NCI-H2227 (cell line): Measurements from ENCODE around the gene SLCO2B1.

Experiments used
- DNase-seq: peaks from one replicate; lab custom pipeline; 2025; ENCODE audit not compliant: unreplicated experiment; lab: John Stamatoyannopoulos, UW

Gene SLCO2B1

DNA sequence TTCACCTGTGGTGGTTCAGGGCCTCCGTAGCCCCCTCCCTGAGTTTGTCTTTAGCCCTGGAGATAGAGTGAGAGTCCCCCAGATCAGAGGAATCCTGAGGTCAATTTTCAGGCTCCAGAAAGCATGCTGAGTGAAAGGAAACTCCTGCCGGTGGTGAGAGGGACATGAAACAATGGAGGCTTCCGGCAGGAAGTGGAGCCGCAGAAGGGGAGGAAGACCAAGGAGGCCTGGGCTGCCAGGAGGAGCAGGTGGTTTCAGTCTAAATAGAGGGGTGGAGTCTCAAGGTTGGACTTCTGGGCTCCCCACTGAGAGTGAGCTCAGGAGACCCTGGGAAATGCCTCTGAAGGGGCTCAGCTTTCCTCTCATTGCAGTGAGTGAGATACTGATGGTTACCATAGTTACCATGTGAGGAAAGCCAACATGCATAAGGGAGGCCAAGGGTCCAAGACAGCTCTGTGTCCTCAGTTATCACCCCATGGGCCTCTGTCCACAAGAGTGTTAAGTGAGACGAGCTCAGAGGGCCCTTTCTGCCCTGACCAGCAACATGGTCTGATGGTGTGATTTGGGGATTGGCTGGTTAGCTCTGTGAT, 10.7 kb downstream of the SLCO2B1 start:
- DNase-seq: no peak

DNA sequence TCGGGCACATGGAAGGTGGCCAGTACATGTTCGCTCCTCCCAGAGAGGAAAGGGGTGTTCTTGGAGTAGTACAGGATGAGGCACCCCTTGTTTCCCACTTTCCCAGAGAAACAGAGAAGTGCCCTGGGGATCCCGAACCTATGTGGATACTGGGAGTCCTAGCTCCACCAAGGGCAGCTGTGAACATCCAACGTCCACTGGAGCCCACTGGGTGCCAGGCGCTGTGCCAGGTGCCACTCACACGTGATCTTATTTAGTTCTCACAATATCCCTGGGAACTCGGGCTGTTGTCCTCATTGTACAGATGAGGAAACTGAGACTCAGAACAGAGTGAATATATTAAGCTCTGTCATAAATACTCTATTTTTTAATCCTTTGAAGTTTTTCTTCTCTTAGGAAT, 12.0 kb downstream of the SLCO2B1 start:
- no peak for DNase-seq

DNA sequence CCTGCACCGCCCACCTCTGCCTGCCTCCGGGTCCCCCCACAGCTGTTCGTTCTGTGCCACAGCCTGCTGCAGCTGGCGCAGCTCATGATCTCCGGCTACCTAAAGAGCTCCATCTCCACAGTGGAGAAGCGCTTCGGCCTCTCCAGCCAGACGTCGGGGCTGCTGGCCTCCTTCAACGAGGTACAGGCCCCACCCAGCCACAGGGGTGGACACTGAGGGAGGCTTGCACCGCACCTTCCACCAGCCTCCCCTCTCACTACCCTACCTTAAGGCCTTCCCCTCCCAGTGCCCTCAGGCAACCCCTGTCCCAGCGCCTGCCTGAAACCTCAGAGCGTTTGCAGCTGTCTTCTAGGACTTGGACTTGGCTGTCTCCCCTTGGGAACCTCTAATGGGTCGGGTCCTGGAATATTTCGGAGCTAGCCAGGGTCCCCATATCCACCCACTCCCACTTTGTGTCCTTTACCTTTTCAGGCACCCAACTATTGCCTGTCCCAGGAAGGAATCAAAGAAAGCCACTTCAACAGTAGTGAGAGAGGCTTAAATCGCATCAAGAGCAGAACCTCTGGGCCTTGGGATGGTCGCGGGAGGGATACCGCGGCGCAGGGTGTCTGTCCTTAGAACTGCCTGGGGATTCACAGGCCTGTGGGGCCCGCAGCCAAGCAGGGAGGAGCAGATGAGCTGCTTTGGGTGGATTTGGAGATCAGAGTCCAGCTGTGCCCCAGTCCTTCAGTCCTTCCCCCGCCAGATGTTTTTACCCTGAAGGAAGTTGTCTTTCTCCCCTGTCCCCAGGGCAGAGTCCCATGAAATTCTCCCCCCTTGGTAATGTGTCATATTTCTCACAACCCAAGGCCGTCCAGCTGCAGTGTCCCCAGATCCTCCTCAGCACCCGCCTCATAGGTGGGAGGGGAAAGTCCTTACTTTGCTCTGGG, 13.3 kb downstream of the SLCO2B1 start:
- DNase-seq: no peak

DNA sequence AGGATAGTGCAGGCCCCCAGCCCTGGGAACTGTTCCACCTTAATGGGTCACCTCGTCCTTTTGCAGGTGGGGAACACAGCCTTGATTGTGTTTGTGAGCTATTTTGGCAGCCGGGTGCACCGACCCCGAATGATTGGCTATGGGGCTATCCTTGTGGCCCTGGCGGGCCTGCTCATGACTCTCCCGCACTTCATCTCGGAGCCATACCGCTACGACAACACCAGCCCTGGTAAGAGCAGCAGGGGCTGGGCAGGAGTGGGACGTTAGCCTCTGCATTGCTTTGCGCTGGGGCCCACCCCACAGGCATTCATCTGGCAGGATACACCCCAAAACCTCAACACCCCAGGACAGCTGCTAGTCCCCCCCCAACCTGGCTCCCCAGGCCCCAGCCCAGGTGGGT, 14.8 kb downstream of the SLCO2B1 start:
- no peak for DNase-seq

DNA sequence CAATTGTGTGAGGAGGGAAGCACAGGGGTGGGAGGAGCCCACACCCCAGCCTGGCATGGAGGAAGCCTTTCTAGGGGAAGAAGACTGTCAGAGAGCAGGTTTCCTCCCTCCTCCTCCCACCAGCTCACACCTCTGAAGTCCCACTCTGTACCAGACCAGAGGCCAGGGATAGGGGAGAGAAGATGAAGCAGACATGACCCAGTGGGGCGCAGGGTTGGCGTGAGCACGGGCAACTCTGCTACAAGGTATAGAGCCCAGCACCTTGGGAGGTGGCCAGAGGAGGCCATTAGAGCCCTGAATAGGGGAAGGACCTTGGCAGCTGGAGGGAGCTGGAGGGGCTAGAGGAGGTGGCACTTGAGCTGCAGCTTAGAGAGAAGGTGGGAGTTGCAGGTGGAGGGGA, 15.9 kb downstream of the SLCO2B1 start:
- DNase-seq: no peak

DNA sequence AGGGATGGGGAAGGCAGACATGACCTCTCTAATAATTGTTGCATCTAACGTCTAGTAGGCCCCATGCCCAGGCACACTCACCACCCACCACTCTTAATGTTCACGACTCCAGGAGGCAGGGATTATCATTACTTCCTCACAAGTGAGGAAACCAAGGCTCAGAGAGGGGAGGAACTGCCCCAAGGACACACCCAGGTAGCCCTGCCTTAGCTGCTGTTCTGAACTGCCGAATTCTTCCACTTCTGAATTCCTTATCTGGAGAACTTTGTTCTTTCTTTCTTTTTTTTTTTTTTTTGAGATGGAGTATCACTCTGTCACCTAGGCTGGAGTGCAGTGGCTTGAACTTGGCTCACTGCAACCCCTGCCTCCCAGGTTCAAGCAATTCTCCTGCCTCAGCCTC, 16.7 kb downstream of the SLCO2B1 start:
- DNase-seq: no peak

DNA sequence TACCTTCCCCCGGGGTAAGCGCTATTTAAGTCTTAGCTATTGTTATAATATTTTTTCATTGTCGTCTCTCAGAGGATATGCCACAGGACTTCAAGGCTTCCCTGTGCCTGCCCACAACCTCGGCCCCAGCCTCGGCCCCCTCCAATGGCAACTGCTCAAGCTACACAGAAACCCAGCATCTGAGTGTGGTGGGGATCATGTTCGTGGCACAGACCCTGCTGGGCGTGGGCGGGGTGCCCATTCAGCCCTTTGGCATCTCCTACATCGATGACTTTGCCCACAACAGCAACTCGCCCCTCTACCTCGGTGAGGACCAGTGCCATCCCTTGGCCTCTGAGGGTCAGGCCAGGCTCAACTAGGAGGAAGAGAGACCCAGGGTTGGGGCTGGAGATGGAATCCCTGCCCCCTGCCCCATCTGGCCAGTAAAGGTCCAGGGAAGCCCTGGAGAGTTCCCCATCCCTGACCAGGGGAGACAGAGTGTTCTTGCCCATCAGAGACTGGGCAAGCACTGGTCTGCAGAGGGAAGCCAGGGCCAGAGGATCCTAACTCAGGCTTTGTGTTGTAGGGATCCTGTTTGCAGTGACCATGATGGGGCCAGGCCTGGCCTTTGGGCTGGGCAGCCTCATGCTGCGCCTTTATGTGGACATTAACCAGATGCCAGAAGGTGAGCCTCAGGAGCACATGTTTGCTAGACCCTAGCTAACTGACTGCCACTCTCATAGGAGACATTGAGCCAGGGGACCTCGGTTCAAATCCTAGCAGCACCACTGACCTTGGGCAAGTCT, 18.4 kb downstream of the SLCO2B1 start:
- DNase-seq: no peak

DNA sequence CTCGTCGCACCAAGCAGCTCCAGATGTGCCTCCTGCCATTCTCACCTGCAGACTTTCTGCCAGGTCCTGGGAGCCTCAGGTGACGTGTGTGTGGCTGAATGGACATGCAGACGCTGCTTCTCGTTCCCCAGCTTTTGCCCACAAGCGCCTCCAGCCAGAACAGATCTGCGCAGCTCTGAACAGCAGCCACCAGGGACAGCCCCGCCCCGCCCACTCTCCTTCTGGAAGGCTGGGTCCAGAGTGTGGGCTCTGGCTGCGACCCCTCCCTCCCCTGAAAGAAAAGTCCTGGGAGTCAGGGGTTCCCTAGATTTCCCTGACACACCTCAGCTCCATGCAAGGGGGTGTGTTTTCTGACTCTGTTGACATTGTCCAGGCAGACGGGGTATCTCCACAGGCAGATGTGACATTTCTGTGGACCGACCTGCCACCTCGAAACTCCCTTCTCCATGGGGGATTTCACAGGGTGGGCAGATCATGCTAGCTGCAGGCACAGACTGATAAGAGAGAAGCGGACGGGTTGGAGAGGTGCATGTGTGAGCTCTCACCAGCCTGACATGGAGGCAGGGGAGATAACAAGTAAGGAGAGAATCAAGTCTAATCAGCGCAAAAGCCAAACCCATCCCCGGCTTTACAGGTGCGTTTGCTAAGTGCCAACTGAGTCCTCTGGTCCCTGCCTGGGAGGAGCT, 19.8 kb downstream of the SLCO2B1 start:
- DNase-seq: no peak

DNA sequence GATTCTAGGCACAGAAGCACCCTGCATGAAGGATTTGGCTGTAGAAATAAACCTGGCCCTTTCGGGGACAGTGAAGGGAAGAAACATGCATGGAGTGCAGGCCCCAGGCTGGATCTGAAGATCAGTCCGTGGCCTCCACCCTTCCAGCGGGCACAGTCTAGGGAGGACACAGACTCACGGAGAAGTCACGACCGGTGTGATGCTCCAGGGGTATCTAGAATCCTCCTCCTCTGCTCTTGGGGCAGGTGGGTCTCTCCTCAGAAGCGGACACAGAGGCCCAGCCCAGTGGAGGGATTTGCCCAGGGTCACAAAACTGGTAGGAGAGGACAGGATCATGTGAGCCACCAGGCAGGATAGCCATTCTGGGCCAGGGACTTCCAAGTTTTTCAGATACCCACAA, 22.4 kb downstream of the SLCO2B1 start:
- DNase-seq: no peak

DNA sequence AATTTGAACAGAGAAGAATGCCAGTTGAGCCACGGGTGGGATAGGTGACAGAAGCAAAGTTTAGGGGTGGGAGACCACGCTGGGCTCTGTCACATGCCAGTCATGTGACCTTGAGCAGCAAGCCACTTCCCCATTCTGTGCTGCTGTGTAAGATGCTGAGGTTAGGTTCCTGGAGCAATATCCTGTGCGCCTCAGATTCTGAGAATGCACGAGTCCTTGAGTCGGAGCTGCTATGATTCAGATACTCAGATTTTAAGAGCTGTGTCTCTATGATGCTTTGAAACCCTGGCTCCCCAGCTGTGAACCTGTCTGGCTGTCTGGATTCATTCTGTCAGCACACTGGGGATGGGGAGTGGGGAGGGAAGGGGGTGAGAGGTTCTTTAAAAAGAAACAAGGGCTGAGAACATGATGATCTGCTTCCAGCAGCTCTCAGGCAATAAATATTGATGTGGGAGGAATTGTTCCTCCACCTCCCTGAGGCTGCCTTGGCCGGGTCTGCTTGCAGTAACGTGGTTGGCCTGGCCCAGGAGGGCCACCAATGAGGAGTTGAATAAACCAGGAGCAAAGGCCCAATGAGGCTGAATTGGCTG, 24.0 kb downstream of the SLCO2B1 start:
- no peak for DNase-seq

DNA sequence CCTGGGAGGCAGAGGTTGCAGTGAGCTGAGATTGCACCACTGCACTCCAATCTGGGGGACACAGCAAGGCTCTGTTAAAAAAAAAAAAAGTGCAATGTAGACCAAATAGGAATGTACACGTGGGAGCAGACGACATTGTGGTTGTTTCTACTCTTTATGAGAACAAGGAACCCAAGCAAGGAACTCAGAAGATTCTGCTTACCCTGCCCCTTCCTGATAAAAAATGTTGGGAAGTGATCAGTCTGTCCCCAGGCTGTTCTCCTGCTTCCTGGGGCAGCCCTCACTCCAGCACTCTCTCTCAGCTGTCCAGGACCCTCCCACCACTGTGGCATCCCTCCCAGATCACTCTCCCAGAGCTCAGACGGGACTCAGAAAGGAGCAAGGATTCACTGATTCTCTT, 31.8 kb downstream of the SLCO2B1 start:
- DNase-seq: no peak

DNA sequence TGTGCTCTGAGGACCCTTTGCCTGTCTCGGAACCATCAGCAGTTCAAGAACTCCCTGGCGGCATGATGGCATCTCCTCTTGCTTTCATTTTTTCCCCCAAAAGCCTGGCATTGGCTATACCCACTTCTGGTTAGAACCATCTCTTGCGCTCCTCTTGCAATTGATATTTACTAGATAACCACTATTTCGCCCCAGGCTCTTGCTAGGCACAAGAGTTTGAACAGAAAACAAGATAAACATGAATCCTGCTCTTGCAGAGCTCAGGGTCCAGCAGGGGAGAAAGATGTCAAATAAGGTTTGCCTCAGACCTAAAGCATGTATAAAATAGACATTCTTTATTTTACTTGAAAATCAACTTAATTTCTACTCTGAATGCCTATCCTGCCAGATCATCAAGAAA, 33.1 kb downstream of the SLCO2B1 start:
- no peak for DNase-seq

DNA sequence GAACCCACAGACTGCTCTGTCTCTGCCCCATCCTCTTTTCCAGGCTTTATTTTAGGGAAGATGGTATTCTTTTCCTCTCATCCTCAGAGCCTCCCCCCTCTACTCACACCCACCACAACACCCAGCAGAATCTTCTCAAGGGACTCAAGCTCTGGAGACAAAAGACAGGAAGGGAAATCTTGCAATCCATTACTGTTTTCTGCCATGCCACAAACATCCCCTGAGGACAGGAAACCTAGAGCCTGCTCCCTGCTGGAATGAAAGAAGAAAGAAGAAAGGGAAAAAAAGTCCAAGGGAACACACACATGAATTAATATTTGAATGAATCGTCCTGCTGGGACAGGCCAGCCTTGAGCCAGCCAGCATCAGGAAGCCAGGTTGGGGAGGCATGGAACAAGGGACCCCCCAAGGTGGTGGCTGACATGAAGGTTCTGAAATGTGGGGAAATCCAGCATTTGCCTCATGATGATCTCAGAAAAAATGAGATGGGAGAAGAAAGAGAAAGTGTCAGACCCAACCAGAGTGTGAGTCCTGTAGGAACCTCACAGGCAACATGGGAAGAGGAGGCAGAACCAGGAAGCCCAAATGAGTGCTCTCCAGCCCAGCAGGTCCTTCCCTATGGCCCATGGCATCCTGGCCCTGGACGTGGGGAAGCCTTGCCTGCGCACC, 34.0 kb downstream of the SLCO2B1 start:
- no peak for DNase-seq

DNA sequence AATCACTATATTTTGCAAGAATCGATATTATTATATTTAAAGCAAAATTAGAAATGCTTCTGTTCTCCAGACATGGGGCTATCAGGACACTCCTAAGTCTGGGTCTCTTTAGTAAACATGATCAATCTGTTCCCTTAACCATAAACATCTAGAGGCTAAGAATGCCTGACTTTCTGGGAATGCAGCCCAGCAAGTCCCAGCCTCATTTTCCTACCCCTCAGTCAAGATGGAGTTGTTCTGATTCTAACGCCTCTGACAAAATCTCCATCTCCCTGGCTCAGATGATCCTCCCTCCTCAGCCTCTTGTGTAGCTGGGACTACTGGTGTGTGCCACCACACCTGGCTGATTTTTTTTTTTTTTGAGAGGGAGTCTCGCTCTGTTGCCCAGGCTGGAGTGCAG, 35.0 kb downstream of the SLCO2B1 start:
- no peak for DNase-seq

DNA sequence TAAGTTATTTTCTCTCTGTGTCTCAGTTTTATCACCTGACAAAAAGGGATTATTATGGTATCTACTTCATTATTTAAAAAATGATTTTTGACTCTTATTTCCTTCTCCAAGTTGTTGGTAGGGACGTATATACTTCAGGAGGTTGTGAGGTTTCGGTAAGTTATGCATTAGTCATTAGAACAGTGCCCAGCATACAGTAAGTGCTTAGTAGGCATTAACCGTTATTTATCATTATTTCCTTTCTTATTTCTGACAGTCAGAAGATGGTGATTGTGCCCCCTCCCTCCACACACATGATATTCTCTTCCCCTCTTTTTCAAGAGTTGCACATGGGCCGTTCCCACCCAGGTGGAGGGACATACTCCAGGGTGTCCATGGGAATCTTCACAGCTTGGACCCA, 36.1 kb downstream of the SLCO2B1 start:
- DNase-seq: no peak

DNA sequence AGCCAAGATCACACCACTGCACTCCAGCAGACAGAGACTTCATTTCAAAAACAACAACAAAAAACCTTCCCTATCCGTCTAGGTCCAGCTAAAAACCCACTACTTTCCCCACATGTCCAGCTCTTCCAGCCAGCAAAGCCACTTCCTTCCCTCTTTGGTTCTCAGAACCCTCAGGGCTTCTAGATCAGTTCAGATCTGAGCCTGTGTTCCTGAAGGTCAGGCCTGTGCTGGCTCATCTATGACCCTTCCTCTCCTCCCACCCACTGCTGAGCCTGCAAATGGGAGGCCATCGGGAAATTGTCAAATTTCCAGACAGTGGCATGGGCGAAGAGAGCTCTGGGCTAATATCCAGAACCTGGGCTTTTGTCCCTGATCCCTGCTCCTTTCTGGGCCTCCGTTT, 37.8 kb downstream of the SLCO2B1 start:
- no peak for DNase-seq

DNA sequence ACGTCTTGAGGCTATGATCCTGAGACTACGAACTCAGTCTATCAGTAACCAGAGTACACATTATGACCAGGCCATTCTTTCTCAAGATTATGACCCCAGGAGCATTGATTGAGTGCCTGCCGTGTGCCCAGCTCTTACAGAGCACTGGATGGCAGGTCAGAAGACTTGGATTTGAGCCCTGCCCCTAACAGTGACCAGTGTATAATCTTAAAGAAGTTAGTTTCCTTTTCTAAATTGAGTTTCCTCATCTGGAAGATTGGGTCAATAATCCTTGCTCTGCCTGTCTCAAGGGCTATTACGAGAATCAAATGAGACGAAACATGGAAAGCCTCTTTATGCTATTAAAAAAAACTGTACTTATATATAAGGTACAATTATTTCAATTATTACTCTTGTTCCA, 38.2 kb downstream of the SLCO2B1 start:
- DNase-seq: no peak

DNA sequence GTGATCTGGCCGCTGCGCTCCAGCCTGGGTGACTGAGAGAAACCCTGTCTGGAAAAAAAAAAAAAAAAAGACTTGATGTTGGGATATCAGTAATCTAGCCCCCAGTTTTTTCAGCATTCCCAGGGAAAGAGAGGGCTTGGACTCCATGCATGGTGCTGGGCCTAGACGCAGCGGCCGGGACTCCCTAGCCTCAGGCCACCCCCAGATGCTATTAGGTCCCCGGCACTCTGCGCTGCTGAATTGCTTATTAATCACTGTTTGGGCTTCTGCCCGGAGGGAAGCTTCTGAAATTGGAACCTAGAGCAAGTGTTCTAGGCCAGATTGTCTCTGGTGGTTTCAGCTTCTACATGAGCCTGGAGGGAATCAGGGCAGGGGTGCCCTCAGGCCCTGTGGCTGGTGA, 39.0 kb downstream of the SLCO2B1 start:
- no peak for DNase-seq

DNA sequence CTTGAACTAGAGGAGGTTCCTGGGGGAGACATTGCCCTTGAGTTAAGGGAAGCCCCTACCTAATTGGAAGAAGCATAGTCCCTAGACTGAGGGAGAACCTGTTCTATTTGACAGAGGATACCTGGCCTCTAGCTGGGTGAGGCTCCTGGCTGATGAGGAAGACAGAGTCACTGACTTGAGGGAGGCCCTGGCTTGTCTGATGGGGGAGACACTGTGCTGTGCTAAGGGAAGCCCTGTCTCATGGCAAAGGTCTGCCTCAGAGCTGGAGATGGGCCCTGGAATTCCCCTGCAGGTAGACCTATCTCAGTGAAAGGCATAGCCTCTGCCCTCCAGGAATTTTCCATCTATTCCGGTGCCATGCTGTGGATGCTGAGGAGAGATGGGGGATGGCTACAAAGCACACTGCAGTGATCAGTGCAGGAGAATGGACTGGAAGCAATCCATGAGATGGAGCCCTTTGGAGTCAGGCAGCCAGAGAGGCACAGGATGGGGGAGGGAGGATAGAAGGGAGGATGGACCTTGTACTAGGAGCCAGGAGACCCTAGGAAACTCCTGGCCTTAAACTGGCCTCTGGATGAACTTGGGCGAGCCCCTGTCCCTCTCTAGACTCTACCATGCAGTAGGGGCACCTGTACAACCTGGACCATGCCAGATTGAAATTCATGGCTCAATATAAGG, 39.9 kb downstream of the SLCO2B1 start:
- no peak for DNase-seq

DNA sequence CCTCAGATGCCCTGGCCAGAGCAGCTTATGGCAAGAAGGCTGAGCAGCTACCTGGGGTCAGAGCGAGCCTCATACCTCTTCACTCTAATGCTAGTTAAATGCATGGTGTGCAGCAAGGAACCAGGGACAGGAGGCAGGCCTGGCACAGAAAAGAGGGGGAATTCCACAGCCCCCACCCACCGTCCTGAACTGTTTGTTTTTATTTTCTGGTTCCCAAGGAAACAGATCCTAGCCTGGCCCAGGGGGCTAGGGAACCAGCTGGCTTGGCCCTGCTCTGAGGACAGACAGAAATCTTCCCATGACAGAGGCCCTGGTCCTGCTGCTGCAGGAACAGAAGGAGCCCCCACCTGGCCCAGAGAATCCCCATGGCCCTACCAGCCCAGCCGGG, 40.4 kb downstream of the SLCO2B1 start:
- peak; percentile 36 for DNase-seq
